ENCODE results near the gene PC. TPM values are rescaled to one million over a fixed set of nuclear protein-coding genes. Genes with fewer than 3 reads are reported as not detected.

Gene PC
- total and polyA plus RNA-seq, 9 of the 15 experiments (the other 6 are each of a cell fraction or from before 2014, with no cell fraction given) = 0.94 to 38.0 (median 8.7) TPM

DNA sequence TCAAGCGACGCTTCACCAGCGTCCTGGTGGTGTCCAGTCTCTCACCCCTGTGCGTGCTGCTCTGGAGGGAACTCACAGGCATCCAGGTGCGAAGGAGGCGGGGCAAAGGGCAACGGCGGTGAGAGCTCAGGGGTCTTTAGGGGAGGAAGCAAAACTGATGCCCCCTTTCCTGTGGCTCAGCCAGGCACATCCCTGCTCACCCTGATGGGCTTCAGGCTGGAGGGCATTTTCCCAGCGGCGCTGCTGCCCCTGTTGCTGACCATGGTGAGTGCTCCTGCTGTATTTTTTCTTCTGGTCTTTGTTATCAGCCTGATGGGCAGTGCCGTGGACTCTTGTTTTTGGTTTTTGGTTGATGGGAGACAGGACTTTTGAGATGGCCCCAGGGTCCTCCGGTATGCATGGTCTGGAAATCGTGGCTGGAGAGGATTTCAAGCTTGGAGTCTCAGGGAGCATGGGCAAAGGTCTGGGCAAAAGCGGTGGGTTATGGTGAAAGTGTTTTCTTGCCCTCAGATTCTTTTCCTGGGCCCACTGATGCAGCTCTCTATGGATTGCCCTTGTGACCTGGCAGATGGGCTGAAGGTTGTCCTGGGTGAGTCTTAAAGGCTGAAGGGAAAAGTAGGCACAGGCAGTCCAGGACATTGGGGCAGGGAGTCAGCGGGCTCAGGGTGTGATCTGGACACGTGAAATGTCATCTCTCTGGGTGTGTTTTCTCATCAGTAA is 114.2 kb downstream of the PC start (continued):
- TF ChIP-seq RERE (CRISPR knock-in tag; IDR thresholded peaks at IDR 0.05; ENCODE audit: borderline replicate concordance) (peak; percentile 67; the same call in 1 of the 2 replicates), STAG1 (CRISPR knock-in tag; IDR thresholded peaks at IDR 0.05; ENCODE audit: borderline replicate concordance) (no peak), YBX1 (IDR thresholded peaks at IDR 0.05) (no peak), ZNF699 (CRISPR knock-in tag; IDR thresholded peaks at IDR 0.05; ENCODE audit: insufficient replicate concordance) (no peak), GTF2E2 (tag; IDR thresholded peaks at IDR 0.05) (no peak), WHSC1 (IDR thresholded peaks at IDR 0.05; ENCODE audit: low read length) (no peak), PCBP2 (IDR thresholded peaks at IDR 0.05; ENCODE audit: low read depth, low read length, poor library complexity, severe bottlenecking) (no peak), ATF6 (CRISPR knock-in tag; IDR thresholded peaks at IDR 0.05) (no peak), ATF1 (CRISPR knock-in tag; IDR thresholded peaks at IDR 0.05) (no peak), ATF1 (tag; IDR thresholded peaks at IDR 0.05) (no peak), CSDE1 (IDR thresholded peaks at IDR 0.05) (no peak), TOE1 (IDR thresholded peaks at IDR 0.05; ENCODE audit: borderline replicate concordance) (no peak), TOE1 (CRISPR knock-in tag; IDR thresholded peaks at IDR 0.05; ENCODE audit: borderline replicate concordance, low read depth) (no peak), ZNF76 (CRISPR knock-in tag; IDR thresholded peaks at IDR 0.05; ENCODE audit: borderline replicate concordance) (no peak), HNRNPUL1 (IDR thresholded peaks at IDR 0.05; ENCODE audit: low read length) (no peak), SNIP1 (IDR thresholded peaks at IDR 0.05; ENCODE audit: low read depth) (no peak), FOXM1 (IDR thresholded peaks at IDR 0.05; ENCODE audit: low read depth) (no peak), FOXM1 (CRISPR knock-in tag; IDR thresholded peaks at IDR 0.05; ENCODE audit: low read depth) (no peak; the same call in 1 of the 2 replicates)
- TF ChIP-seq, protein P1, sequence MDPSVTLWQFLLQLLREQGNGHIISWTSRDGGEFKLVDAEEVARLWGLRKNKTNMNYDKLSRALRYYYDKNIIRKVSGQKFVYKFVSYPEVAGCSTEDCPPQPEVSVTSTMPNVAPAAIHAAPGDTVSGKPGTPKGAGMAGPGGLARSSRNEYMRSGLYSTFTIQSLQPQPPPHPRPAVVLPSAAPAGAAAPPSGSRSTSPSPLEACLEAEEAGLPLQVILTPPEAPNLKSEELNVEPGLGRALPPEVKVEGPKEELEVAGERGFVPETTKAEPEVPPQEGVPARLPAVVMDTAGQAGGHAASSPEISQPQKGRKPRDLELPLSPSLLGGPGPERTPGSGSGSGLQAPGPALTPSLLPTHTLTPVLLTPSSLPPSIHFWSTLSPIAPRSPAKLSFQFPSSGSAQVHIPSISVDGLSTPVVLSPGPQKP (CRISPR knock-in tag; IDR thresholded peaks at IDR 0.05) = no peak
- TF ChIP-seq, protein P2, sequence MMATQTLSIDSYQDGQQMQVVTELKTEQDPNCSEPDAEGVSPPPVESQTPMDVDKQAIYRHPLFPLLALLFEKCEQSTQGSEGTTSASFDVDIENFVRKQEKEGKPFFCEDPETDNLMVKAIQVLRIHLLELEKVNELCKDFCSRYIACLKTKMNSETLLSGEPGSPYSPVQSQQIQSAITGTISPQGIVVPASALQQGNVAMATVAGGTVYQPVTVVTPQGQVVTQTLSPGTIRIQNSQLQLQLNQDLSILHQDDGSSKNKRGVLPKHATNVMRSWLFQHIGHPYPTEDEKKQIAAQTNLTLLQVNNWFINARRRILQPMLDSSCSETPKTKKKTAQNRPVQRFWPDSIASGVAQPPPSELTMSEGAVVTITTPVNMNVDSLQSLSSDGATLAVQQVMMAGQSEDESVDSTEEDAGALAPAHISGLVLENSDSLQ (IDR thresholded peaks at IDR 0.05) = no peak
